HG03378 (cell line): ENCODE measurements around the gene PCCA.
"Not testable (repeated sequence)": the region's sequence is repeated elsewhere in the genome, so short reads cannot be mapped to it uniquely, and the experiment has no call there.

Experiments
- ATAC-seq: cut with Tn5 transposase; IDR thresholded peaks from one replicate; pipeline ENCODE4 v1.9.1; 2021; ENCODE audit warnings: mild to moderate bottlenecking, moderate library complexity; ENCODE audit not compliant: unreplicated experiment

PCCA gene

DNA sequence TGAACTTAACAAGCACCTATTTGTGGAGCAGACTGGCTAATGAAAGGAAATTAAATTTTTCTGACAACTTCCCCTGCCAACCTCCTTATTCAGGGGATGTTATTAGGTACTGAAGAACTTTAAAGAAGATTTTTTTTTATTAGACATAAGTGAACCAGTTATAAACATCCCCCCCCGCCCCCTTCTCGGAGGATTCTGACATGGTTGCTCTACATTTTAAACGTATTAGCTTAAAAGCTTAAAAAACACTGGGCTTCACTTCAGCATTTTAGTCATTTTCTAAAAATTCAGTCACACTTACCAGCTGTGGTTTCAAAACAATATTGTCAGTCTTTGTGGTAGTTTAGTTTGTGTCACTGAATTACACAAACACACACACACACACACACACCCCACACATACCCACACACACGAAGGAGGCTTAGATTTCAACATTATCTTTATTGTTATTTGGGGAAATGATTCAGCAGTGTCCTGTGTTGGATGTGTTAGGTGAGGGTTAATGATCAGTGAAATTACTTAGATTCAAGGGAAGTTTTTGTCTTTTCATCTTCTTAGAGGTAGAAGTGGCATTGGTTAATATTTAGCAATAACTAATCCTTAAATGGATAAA, 145.7 kb downstream of the PCCA start:
- no peak for ATAC-seq

DNA sequence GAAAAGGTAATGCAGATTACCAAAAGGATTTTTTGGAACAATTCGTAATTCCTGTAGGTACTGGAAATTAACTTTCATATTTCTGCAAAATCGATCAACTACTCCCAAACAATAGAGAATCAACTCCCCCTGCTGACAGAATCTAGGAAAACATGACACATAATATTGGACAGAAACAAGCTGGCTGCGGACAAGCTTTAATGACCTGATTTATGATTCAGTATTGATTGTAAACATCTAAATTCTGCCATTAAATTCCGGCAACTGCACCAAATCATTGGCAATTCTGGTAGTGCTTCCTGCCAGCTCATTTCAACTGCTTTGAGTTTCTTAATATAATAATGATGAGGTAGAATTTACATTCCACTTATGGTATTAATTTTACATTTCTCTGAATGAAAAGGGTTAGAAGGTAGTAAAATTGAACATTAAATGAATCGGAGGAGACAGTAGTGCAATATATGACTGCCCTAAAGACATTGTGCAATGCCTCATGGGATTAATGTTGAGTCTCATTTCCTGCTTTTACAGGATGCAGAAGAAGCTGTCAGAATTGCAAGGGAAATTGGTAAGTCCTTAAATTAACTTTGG, 146.5 kb downstream of the PCCA start:
- ATAC-seq = no peak

DNA sequence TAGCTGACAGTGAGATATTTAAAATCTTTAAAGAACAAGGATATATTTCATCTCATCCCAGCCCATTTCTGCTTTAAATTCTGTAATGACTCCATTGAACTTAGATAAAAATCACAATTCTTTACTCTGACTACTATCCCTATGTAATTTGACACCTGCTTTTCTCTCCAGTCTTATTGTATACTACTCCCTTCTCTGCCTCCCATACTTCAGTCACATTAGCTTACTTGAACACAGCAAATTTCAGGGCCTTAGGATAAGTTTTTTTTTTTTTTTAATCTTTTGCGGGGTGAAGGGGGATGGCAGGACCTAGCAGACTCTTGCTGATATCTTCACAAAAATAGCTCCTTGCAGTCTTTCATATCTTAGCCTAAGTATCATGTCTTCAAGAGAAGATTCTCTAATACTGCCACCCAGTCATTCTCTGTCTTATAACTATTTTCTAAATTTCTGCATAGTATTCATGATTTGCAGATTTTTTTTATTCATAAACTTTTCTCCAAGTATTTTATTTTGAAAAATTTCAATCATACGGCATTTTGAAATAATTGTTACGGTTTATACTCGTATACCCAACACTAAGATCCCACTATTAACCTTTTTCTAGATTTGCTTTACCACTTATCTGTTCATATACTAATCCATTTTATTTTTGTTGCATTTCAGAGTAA, 151.4 kb downstream of the PCCA start:
- ATAC-seq = no peak

DNA sequence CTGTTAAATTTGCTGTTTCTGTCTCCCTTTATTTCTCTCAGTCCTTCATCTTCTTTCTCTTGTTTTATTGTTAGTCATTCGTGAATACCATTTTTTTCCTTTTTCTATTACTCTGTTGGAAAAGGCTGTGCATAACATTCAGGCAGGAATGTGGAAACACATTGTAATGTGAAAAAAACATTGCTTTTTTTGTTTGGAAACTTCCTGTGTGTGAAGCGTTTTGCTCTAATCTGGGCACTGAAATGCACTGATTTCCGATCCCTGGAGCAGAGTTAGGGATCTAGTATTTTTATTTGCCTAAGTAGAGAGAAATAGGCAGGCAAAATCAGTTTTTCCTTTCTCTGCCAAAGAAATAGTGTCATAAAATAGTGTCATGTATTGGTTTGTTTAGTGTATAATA, 155.5 kb downstream of the PCCA start:
- ATAC-seq = no peak

DNA sequence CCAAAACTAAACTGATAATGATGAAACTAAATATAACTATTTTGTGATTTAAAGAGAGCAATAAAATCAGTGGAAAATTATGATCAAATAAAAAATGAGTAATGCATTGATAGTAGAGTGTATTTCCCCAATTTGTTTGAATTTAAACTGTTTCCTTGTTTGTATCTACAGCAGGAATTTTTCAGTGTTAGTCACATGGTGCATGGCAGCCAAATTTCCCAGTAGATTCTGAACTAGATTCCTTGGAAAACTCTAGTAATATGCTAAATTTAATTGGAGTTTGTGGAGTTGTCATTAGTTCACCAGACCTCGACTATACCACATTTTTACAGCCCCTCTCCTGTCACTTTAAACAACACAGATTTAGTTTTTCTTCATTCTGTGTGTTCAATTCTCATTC, 156.2 kb downstream of the PCCA start:
- no peak for ATAC-seq

DNA sequence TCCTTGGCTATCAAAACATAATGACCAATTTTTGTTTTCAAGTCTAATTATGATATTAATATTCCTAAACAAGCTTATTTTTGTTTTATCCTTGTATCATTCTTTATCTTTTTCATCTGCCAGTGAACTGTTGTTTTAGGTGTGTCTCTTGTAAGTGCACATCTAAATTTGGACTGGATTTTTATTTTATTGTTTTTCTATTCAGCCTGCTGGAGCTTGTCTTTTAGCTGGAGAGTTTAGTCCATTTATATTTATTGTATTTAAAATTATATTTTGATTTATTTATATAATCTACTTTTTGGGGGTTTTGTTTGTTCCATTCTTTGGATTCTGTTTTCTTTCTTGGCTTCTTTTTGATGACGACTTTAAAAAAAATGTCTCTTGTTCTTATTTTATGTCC, 159.0 kb downstream of the PCCA start:
- no peak for ATAC-seq

DNA sequence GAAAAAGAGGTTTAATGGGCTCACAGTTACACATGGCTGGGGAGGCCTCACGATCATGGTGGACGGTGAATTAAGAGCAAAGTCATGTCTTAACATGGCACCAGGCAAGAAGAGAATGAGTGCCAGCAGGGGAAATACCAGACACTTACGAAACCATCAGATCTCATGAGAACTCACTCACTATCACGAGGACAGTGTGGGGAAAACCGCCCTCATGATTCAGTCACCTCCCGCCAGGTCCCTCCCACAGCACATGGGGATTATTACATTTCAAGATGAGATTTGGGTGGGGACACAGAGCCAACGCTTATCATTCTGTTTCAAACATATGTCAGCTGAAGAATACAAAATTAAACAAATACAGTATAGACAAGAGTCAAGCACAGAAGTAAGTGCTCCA, 165.1 kb downstream of the PCCA start:
- ATAC-seq = no peak

DNA sequence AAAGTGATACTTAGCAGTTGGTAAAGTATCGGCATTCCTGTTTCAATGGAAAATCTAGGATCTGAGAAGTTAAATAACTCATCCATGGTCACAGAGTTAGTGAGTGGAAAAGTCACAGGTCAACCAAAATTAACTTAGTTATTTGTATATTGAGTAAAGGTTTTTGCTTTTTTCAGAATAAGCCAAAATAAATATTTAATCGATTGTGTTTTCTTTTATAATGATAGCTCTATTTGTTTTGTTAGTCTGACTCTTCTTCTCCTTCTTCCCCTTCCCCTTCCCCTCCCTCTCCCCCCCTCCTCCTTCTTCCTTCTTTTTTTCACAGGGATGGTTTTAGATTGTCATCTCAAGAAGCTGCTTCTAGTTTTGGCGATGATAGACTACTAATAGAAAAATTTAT, 173.5 kb downstream of the PCCA start:
- no peak for ATAC-seq

DNA sequence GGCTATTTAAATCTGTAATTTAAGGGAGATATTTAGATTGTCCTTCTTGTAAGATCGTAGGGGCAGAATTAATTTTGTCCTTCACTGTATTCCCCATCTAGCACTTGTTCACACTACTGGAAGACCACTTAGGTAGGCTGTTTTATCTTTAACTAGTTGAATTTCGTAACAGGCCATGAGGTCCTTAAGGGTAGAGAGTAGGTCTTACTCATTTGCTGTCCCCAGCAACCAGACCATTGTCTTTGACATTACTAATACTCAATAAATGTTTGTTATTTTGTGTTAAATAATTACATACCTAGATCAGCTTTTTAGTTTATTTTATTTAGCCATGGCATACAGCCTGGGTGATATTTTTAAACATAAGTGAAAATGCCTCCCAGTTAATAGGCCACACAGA, 177.1 kb downstream of the PCCA start:
- no peak for ATAC-seq

DNA sequence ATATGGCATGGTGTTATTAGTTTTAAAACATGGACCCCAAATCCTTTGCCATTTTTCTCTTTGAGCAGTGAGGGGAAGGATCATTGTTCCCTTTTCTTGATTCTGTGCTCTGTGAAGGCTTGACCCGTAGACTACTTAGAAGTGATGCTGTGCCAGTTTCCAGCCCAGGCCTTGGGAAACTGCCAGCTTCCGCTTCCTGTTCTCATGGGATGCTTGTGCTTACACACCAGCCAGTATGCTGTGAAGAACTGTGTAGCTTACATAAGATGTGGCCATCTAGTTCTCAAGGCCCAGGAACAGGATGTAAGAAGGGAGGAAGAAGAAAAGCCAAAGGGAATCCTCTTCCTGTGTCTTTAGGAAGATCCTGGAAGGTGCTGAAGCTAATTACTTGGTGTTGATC, 180.9 kb downstream of the PCCA start:
- ATAC-seq = no peak

DNA sequence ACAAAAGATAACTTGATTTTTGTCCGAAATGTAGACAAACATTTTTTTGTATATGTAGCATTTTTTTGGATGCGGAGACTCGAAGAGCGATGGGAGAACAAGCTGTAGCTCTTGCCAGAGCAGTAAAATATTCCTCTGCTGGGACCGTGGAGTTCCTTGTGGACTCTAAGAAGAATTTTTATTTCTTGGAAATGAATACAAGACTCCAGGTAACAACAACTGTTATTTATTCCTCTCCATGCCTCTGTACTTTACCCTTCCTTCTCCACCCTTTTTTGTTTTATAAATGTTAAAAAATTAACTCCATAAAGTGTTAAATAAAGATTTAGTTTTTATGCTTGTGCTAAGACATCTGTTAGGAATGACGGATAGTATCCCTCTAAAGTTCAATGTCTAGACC, 184.2 kb downstream of the PCCA start:
- no peak for ATAC-seq

DNA sequence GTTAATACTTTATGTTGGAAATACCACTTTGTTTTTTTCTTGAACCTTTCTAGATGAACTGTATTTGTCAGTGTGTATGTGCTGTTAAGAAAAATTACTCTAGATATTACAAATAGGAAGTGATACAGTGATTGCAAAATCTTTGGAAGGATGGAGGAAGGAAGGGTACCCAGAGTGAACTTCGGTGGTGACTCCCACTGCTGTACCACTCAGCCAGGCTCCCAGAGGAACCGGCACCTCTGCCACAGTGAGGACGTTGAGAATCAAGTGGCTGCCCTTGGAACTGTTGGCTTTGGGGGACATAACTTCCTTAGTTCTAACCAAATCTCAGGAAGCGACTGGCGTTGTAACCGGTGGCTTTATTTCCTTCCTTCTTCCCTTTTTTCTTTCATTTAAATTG, 184.7 kb downstream of the PCCA start:
- ATAC-seq = no peak

DNA sequence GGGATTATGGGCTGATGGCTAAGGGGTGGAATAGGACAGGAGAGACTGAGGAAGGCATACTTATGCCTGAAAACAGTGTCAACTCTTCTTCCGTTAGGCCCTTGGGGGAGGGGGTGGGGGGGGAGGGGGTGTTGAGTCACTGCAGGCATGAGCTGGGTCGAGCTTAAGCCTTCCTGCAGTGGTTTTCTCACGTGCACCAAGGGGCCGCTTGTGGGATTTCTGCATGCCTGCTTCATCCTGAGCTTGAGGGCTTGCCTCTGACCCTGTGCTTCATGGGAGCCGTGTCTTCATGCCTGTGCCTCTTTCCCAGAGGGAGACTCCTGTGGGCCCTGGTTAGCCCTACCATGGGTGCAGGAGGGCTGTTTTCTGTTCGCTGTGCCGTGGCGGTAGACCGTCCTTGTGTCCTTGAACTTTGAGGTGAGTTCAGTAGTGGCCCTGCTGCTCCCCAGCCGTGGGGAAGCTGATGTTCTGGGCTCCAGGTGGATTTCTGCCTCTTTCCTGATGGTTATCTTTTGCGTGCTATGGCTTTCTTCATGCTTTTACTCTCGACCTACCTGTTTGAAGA, 186.1 kb downstream of the PCCA start:
- ATAC-seq = no peak

DNA sequence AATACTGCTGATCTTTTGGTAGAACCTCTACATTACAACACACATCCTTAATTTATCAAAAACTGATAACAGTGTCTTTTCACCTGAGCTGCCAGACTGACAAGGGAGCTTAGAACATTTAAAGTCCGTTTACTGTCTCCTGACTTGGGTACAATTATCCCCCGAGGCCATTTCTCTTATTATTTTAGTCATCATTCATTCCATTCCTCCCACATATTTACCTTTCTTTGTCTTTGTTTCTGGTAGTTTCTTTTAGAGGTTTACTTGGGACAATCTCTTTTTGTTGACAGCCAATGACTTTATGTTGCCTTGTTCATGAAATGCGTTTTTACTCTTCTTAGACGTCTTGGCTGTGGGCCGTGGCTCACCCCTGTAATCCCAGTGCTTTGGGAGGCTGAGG, 186.9 kb downstream of the PCCA start:
- ATAC-seq = no peak

DNA sequence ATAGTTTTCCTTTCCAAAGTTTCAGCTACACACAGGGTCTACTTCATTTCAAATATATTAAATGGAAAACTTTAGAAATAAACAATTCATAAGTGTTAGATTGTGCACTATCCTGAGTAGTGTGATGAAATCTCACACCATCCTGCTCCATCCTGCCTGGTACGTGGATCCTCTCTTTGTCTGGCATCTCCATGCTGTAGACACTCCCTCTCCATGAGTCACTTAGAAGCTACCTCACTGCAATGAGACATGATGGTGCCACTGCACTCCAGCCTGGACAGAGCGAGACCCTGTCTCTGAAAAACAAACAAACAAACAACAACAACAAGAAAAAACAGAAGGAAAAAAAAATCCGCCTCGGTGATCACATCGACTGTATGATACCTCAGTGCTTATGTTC, 191.8 kb downstream of the PCCA start:
- no peak for ATAC-seq

DNA sequence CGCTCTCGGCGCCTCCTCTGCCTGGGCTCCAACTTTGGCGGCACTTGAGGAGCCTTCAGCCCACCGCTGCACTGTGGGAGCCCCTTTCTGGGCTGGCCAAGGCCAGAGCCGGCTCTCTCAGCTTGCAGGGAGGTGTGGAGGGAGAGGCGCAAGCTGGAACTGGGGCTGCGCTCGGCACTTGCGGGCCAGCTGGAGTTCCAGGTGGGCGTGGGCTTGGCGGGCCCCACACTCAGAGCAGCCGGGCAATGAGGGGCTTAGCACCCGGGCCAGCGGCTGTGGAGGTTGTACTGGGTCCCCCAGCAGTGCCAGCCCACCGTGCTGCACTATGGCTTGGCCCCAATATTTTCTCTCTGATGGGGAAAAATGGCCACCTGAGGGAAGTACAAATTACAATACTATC, 193.4 kb downstream of the PCCA start:
- not testable (repeated sequence) for ATAC-seq

DNA sequence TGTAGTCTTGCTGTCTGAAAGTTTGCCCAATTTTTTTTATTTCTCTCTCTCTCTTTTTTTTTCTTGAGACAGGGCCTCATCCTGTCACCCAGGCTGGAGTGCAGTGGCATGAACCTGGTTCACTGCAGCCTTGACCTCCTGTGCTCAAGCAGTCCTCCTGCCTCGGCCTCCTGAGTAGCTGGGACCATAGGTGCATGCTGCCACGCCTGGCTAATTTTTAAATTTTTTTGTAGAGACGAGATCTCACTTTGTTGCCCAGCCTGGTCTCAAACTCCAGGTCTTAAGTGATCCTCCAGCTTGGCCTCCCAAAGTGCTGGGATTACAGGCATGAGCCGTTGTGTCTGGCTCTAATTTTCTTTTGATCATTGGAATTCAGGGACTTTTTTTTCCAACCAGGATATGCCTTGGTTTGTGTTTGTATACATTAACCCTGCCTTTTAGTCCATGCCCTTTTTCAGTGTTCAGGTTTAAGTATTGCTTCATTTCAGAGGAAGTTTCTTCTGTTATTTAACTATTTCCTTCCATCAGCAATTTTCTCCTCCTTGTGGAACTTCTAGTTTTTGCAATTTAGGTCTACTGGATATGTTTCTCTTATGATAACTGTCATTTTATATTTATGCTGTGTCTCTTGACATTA, 201.4 kb downstream of the PCCA start:
- ATAC-seq = no peak

DNA sequence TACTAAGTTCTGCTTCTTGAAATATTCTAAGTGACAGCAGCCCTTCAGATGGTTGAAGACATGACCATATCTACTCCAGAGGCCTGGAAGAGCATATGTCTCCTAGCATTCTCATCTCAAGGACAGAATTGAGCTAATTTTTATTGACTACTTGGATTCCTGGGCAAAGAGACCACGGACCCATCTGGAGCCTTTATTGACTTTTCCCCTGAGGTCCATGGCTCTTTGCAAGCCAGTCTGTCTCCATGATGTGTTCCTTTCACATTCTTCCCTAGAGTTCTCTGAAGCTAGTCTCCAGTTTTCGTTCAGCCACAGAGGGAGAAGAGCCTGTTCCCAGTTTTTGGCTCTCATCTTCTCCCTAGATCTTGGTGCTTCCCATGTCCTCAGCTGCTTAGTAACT, 202.7 kb downstream of the PCCA start:
- no peak for ATAC-seq

DNA sequence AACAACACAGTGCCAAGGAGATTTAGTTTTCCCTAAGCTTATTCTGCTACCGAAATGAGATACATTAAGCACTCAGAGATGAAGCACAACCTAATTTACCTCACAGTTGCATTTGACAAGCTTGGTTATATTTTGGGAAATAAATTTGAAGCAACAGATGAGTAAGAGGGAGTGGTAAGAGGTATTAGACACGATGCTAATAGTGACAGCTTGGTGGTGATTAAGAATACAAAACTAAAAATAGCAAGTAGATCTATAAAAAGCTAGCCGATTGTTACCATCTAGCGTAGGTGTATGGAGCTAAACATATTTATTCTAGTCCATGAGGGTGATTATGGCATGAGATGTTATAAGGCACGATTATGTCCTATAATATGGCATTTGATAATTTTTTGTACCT, 208.5 kb downstream of the PCCA start:
- ATAC-seq = no peak

DNA sequence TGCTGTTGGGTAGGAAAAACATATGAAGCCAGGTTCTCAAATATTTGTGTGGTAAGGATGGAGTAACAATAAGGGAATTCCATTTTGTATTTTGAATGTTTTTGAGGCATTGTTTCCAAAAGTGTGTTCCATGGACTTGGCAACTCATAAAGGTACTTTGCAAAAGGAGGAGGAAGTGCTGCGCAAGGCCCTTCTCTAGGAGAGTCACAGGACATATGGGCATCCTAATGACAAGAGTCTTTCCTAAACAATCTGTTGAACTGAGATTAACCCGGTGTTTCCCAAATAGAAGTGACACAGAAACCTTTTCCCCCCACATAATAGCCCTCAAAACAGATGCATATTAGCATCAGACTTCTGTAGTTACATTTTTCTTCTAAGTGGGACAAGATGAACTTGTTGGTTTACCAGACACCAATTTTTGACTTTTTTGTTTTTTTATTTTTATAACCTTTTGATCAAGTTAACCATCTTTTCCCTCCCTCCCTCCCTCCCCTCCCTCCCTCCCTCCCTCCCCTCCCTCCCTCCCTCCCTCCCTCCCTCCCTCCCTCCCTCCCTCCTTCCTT, 209.3 kb downstream of the PCCA start:
- no peak for ATAC-seq

DNA sequence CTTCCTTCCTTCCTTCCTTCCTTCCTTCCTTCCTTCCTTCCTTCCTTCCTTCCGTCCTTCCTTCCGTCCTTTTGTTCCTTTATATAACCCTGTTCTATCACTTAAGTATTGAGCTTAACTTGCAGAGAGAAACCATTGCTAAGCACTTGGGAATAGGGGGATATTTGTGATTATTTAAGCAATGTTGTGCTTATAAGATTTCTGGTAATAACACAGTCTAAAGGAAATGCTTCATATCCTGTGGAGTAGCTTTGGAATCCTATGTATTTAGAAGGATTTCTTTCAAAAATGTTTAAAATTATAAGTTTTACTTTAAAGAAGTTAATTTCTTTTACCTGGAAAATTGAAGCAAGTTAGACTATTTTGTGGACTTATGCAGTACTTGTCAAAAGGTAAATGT, 209.8 kb downstream of the PCCA start:
- ATAC-seq = no peak

DNA sequence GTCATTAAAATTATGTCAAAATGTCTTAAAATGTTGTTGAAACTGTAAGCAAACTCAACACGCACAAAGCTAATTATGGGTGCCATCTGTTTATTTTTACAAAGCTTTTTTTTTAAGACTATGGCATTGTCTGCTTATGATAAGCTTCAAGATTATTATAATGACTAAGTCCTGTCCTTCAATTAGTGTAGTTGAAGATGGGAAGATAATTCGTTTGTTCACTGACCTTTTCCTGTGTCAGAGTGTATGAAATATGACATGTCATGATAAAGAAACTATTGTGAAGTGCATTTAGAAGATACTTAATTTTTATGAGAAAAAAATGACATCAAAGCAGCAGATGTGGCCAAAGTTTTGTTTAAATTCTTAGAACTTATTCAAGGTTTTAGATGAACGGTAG, 211.3 kb downstream of the PCCA start:
- no peak for ATAC-seq
